ENCODE data around the gene PER2.
"Not testable (repeated sequence)": the region's sequence is repeated elsewhere in the genome, so short reads cannot be mapped to it uniquely, and the experiment has no call there.

Gene PER2

DNA sequence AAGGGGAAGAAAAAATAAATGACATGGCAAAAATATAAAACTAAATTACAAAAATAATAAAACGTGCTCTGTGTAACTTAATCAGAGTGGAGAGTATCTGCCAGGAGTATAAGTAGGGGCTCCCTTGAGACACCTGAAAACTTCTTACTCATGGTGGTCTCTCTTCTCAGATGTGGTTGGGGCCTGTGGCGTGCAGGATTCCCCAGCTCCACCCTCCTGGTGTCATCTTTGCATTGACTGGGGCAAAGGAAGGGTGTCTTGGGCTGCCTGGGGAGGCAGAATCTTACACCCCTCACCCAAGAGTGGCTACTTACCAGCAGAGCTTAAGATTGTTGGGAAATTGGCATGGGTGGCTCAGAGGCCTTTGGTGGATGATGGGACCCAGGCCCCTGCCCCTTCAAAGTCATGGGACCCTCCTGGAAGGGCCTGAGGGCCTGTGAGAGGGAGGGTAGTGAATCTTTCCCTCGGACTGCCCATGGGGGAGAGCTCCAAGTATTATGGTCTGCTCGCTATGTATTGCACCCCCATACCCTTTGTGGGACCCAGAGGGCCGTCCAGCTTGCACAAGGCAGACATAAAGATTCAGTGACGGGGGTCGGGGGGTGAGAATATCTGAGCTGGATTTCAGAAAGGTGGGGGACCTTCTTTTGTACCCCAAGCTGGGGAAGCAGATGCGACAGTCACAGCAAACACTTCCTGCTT lies 25.0 kb upstream of the PER2 start:
- no peak for DNase-seq

DNA sequence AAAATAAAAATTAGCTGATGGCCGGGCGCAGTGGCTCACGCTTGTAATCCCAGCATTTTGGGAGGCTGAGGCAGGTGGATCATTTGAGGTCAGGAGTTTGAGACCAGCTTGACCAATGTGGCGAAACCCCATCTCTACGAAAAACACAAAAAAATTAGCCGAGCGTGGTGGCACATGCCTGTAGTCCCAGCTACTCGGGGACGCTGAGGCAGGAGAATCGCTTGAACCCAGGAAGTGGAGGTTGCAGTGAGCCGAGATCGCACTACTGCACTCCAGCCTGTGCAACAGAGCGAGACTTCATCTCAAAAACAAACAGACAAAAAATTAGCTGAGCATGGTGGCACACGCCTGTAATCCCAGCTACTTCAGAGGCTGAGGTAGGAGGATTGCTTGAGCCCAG lies 22.3 kb upstream of the PER2 start:
- DNase-seq: not testable (repeated sequence)

DNA sequence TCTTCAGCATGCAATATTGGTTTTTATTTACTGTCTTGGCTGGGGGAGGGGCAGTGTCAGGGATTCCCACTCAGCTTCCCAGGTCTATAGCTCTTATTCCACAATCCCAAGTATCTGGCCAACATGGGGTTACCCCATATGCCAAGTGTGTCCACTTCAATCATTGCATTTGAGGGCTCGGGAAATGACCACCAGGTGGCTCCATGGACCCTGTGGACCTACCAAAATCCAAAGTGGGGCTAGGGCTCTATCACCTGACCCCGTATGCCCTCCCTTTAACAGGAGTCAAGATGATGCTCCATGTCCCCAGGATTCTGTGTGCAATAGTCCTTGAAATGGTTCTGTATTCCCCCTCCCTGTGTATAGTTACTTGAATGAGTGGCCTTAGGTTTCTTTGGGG lies 19.8 kb upstream of the PER2 start:
- no peak for DNase-seq

GRCh38 chr2:238306672-238306998 lies 18.2 kb upstream of the PER2 start:
- DNase-seq: no peak

DNA sequence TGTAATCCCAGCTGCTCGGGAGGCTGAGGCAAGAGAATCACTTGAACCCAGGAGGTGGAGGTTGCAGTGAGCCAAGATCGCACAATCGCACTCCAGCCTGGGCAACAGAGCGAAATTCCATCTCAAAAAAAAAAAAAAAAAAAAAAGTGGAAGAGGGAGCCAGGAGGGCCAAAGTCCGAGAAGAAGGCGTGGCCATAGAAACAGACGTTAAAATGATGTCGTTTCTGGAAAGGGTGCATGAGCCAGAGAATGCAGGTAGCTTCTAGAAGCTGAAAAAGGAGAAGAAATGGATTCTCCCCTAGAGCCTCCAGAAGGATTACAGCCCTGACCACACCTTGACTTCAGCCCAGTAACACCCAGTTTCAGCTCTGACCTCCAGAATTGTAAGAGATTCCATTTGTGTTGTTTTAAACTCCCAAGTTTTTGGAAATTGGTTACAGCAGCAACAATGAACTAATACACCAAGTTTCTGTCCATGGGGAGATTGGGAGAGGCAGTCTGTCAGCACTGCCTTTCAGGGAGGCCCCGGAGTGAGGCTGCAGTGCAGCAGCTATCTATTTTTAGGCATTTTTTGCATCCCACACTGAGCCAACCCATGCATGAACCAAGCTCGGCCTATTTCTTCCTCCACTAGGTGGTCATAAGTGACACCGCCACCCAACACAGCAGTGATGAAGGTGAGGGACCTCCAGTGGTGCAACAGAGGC lies 17.7 kb upstream of the PER2 start:
- DNase-seq: no peak

DNA sequence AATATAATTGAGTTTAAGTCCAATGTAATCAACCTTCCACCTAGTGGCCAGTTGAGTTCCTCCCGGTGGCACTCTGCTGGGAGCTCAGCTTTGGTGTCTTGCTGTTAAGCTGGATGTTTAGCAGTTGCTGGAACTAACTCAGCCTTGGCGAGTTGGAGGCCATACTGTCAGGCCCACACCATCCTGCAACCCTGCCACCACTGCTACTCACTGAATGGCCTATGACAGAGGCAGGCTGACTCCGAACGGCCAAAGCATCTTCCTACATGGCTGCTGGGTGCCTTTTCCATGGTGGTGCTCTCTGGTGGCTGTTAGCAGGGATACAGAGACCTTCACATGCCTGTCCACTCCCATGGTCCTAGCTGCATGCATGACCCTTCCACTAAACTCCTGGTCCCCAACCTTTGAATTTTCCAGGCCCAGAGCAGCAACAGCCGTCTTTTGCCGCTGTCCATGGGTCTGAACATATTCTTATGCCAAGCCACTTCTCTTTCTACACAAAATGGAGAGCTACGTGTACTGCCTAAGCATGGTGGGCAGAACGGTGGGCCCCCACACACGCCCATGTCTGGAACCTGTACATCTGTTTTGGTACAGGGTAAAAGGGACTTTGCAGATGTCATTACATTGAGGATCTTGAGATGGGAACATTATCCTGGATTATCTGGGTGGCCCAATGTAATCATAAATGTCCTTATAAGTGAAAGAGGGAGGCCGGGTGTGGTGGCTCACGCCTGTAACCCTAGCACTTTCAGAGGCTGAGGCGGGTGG lies 16.9 kb upstream of the PER2 start:
- no peak for DNase-seq

DNA sequence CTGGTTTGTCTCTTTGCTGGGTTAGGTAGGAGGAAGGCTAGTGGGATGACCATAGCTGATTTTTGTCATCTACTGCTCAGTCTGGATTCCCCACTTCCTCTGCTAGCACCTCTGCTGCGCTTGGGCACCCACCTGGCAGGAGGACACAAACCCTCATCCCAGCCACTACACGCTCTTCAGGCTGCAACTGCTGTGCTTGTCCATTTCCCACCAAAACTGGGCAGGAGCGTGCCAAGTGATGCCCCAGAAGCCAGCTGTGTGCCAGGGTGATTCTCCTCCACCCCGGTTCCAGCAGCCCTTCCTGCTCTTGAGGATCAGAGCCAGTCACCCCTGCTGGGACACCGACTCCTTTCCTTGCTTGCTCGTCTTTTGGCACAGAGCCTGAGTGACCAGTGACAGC lies 15.7 kb upstream of the PER2 start:
- no peak for DNase-seq

DNA sequence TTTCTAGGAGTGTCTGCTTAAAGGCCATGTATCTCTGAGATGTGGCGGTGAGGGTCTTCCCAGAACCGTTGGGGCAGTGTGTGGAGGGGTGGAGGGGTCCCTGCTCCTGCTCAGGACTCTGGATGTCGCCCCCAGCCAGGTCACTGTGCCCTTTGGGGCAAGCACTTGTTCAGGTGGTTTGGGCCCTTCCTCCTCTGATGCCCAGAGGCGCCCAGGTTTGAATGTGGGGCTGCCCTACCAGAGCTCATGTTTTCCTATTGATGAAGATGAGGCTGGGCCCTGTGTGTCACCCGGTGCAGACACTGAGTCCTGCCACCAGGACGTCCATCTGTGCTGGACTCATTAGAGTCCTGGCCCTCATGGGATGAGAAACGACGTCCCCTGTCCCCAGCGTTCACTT lies 14.3 kb upstream of the PER2 start:
- no peak for DNase-seq

GRCh38 chr2:238302087-238302486 lies 13.7 kb upstream of the PER2 start:
- no peak for DNase-seq

DNA sequence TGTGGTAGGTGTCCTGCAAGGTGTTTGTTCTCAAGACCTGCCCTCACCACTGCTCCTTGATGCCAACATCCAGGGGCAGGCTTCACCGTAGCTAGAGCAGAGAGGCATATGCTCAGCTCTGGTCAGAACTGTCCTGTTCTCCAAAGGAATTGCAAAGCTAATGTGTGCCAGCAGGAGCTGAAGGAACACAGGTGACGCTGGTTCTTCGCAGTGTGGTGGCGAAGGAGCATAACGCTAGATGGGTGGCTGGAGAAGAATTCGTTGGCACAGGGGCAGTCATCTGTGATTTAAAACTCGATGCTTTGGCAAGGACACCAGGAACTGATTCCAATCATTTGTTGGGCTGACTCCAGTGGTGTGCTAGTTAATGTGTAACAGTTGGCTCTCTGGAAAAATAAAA lies 11.4 kb upstream of the PER2 start:
- DNase-seq: no peak

GRCh38 chr2:238296638-238297457 lies 8.4 kb upstream of the PER2 start:
- DNase-seq: no peak

- DNase-seq: no peak
Measured at GRCh38 chr2:238295144-238296112, 7.0 kb upstream of the PER2 start.

GRCh38 chr2:238294393-238295143 lies 6.2 kb upstream of the PER2 start:
- no peak for DNase-seq

GRCh38 chr2:238294046-238294392 lies 5.6 kb upstream of the PER2 start:
- no peak for DNase-seq

GRCh38 chr2:238291550-238292281 lies 3.3 kb upstream of the PER2 start:
- no peak for DNase-seq

GRCh38 chr2:238290715-238291549 lies 2.5 kb upstream of the PER2 start:
- no peak for DNase-seq

- no peak for DNase-seq
Measured at GRCh38 chr2:238290091-238290509, 1.7 kb upstream of the PER2 start.

DNA sequence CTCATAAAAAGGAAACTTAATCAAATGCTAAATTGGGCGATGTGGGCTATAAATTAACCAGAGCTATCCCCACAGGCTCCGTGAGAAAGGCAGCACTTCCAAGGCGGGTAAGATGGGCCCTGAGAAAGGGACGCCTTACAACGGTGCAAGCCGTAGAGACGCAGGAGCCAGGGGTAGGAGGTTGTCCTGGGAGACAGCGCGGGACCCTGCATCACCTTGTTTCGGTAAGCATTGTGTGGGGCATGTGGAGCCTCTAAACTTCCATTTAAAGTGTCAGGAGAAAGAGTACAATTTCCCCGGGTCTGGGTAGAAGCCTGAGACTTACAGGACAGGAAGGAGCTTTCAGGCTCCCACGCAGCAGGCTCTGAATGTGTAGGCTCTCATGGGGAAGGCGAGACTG lies 1.2 kb upstream of the PER2 start:
- no peak for DNase-seq

All from fibroblast of skin of back (primary cell).